Dermis blood vessel endothelial cell (primary cell): Measurements from ENCODE around the gene ZBTB7C. TPM values are rescaled to one million over a fixed set of nuclear protein-coding genes. Genes with fewer than 3 reads are reported as not detected.
A peak's percentile ranks its signal among the peaks of the same experiment; 100 is the strongest.

Source experiments
- DNase-seq: peaks from one replicate; pipeline ENCODE4 v3.0.0; 2010
- total RNA-seq: library from RNA; depleted of rRNA; stranded (reverse); fragments of >200 nt; gene quantifications from 2 replicates; pipeline ENCODE4 v1.2.3, GENCODE V29; 2014

ZBTB7C gene
- total RNA-seq, 1 donor from 2014 or later: not detected

DNA sequence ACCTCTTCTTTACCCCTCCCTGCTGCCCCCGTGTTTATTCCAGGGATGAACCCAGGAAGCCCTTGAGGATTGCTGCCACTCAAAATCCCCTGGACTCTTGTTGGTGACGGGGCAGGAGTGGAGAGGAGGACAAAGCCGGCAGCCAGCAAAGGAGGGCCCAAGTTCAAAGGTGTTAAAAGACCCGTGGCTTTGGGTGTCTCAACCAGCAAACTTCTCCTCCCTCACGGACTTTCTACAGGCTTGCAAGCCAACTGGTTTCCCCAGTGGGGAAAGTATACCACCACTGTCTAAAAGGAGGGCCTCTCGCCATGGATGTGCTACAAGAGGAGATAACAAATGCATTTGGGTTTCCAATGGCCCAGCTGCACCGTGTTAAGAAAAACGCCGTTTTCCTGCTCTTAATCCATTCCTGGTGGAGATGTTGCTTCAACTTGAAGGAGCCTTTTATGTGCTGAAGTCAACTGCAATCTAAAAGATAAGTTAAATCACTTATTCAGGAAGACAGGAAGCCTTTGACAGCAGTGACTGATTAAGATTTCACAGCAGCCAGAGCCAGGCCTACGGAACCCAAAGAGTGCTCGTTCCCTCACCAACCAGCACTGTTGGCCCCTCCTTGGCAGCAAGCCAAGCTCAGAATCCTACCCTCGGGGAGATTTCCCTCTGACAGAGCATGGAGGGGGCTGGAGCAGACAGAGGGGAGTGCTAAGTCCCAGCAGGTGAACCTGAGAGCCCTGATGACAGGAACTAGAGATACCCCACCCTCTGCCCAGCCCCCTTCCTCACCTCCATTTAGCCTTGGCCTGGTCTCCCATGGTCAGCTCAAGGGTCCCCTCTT lies 57.8 kb downstream of the ZBTB7C start:
- no peak for DNase-seq

DNA sequence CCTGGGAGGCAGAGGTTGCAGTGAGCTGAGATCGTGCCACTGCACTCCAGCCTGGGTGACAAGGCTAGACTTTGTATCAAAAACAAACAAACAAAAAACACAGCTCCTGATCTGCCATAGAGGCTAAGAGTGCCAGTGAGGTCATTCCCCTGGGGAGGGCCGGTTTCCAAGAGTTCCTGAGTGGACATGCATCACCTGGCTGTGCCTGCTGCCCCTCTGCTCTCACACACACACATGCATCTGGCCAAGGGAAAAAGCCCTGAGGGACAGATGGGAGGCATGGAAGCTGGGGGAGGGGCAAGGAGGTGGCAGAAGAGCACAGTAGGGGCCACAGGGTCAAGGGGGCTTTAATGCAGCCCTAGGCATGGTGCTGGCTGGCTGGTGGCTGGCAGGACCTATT lies 60.4 kb downstream of the ZBTB7C start:
- DNase-seq: no peak

DNA sequence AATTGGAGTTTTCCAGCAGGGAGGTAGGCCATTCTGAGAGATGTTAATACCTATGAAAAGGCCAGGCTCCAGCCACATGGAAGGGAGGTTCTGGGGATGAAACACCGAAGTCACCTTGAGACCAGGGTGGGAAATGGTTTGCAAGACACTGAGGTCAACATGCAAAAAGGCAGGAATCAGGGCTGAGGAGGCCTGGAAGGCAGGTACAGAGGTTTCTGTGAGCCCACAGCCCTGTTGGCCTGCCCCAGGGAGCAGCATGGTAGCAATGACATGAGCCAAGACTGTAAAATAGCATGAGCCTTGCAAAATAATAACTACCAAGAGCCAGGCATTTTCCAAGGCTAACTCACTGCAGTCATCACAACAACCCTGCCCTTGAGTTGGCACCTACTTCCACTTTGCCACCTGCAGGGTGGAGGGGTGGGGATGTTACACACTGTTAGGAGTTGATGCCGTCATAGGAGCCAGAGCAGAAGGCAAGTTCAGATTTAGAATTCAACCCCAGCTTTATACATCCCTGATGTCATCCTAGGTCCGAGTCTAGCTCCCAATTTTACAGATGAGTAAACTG lies 61.3 kb downstream of the ZBTB7C start:
- DNase-seq: no peak

DNA sequence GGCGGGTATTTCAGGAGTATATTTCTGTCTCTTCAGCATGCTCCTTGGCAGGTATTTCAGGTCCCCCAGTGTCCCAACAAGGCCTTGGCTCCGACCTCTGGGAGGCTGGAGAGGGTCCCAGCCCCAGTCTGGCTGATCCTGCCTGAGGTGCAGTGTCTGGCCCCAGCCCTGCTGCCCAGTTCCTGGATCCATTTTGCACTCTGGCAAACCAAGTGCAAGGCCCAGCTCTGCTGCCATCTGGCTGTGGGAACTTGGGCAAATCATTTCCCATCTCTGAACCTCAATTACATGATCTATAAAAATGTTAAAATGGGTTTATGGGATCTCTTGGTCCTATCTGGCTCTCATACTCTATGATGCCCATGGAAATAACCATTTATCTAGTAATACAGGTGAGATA lies 63.6 kb downstream of the ZBTB7C start:
- peak; percentile 7 for DNase-seq

DNA sequence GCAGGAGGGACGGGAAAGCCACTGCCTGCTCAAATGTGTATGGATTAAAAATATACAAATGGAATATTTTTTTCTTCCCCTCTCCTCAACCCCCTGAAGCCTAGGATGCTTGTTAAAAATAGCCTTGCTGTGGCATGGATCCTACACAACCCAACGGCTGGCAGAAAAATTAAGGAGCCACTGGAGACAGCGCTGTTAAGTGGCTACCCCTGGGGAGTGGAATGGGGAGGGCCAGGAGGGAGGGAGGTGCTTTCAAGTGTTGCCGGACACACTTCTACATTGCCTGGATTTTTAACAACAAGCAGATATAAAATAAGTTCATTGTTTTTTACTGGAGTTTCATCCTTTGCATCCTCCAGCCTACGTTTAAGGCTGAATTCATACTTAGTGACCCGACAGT lies 66.6 kb downstream of the ZBTB7C start:
- DNase-seq: no peak

DNA sequence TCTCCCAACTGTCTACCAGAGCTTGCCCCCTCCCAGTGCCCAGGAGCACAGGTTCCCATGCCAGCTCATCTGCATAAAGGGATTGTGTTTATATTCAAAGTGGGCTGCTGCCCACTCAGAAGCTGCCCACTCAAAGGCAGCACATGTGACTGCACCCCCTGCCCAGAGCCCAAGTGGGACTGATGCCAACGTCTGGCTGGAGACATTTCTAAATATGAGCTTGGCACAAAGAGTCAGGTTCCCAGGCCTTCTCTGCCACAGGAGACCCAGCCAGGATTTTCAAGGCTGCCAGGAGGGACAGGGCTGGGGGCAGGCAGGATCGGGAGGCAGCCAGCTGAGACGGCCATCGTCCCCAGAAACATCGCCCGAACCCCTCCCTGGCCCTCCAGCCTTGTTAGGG lies 67.1 kb downstream of the ZBTB7C start:
- DNase-seq: no peak

DNA sequence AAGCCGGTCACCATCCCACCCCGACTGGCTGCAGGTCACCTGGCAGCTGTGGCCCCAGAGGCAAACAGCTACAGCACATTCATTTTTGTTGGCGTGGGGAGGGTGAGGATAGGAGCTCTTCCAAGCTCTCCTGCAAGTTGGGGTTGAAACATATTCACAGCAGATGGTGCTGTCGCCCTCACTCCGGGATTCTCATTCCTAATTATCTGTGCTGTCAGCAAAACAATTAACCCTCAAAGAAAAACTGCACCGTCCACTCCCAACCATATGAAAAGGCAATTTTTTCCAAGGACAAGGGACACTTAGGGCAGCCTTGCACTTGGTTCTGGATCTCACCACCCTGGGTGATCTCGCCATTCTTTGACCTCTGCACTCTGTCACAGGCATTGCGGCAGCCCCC lies 68.6 kb downstream of the ZBTB7C start:
- DNase-seq: no peak

DNA sequence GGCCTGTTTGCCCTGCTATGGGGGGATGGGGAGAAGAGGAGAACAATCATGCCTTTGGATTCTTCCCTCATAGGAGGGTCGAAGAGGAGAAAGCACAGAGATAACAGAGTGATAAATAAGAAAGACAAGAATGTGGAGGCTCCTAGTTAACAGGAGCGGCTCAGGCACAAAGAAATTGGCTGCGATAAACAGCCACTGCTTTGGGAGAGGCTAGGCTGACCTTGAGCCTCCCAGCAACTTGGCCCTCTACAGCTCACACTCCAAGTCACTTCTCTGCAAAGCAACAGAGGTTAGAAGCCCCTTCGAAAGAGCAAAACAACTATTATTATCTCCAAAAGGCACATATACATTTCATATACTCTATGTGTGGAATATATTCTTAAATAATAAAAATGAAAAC lies 69.5 kb downstream of the ZBTB7C start:
- DNase-seq: no peak

DNA sequence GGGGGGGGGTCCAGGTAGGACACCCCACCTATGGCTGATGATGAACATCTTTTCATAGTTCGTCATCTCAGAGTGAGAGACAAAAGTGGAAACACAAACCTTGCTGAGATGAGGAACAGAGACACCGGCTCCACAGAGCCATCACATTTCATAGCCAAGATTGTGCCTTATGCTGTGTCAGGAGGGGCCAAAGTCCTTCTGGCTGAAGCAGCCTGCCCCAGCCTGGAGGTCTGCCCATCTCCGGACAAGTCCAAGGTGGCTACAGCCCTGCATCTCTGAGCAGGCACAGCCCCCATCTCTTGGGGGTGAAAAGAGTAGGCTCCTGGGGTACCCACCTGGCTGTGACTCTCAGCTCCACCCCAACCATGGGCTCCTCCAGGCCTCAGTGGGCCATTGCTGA lies 70.3 kb downstream of the ZBTB7C start:
- DNase-seq: no peak

DNA sequence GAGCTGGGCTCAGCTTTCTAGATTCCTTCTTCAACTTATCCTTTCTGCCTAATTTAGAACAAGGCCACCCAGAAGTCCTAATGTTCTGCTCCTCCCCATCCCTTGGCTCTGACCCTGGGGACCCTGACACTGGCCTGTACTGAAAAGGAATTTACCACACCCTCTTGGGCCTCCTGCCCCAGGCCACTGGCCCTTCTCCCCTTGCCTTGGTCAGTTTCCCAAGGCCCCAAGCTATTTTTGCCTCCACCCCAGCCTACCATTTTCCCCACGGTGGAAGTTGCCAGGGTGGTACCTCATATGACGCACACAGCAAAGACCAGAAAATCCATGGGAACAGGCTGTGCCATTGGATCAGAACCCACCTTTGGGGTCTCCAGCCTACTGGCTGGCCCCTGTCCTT lies 72.1 kb downstream of the ZBTB7C start:
- no peak for DNase-seq

DNA sequence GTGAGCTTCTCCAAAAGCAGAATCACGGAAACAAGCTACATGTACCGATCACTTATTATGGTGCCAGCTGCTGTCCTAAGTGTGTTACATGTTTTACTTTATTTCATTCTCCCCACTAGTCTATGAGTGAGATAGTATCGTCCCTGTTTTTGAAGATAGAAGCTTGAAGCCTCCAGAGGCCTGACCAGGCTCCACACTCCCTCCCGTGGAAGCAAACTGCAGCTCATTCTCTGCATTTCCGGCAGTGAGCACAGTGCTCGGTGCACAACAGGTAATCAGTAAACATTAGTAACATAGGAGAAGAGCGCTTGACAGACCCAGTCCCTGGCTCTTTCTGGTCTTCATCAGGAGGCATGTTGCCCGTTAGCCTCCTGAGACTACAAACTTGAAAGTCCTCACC lies 72.9 kb downstream of the ZBTB7C start:
- DNase-seq: no peak

DNA sequence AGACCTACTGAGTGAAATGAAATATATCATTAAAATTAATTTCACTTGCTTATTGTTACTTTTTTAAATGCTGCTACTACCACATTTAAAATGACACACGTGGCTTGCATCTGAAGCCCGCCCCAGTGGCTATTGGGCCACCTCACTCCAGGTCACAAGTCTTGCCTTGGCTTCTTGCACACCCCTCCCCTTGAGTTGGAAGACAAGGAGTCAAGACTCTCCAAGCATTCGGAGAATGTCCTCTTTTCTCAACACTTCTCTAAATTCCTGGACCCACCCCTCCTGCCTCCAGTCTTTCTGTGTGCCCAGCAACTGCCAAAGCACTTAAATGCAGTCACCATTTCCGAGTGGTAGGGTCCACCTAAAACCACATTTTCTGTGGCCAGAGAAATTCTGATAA lies 73.4 kb downstream of the ZBTB7C start:
- DNase-seq: no peak

DNA sequence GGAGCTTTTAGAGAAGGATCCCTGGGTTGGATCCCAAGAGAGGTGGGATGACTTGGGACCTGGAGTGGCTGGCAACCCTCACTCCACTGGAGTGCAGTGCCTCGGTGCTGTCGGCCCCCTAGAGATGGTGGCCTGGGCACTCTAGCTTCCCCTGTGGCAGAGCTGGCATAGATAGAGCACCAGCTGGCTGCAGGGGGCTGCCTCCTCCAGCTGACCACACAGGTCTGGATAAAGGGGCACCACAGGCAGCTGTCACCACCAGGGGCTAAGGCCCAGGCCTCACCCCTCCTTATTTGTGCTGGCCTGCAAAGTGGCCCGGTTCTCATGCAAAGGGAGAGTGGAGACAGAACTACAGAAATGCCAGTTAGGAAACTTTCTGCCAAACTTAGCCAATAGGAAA lies 74.3 kb downstream of the ZBTB7C start:
- DNase-seq: no peak

DNA sequence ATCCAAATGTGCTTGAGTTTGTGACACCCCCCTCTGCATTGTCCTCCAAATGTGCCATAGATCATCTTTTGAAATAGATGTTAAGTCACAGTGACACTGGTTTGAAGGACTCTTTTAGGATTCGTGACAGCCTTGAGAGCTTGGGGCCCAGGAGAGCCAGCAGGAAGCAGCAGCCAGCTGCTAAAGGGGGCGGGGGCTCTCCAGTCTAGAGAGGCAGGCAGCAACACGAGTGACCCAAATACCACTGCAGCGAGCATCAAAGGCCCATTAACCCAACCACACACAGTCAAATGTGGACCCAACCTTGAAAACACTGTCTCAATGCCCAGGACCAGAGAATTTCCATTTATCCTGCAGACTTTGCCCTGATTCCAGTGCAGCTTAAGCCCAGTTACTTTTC lies 75.6 kb downstream of the ZBTB7C start:
- DNase-seq: no peak

DNA sequence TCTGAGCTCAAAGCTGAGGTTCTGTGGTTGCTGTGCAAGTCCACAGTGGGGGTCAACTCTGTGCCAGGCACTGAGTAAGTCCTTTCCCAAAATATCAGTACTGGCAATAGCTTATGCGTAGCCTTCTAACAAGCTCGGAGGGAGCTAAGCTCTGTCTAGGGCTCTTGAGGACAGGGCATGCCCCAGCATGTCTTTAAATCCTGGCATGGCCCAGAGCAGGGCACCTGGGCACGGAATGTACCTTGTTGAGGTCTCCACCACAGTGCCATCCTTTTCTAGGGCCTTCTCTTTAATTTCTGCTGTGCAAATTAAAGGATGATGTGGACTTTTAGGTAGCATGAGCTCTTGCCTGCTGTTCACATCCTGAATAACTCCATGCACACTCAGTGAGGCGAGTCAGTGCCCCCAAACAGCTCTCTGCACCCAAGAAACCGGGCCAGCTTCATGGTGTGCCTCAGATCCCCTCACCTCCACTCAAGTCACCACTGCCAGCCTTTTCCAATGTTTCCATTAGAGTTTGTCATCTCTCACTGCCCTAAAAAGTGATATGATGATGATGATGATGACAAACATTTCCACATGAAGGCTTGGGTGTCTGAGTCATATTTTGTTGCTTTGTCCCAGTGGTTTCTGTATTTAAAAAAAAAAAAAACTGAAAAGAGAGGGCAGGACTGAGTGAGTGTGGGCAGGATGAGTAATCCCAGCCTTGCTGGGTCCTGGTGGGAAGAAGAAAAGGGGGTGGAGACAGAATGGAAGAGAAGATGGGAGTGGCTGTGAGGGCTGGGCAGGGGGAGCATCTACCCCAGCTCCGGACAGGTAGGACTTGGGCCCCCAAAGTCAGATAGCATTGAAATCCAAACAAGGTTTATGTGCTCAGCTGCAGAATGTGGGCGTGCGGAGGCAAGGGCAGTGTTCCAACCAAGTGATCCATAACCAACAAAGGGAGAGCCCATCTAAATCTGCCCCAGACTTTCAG lies 78.9 kb downstream of the ZBTB7C start:
- no peak for DNase-seq

DNA sequence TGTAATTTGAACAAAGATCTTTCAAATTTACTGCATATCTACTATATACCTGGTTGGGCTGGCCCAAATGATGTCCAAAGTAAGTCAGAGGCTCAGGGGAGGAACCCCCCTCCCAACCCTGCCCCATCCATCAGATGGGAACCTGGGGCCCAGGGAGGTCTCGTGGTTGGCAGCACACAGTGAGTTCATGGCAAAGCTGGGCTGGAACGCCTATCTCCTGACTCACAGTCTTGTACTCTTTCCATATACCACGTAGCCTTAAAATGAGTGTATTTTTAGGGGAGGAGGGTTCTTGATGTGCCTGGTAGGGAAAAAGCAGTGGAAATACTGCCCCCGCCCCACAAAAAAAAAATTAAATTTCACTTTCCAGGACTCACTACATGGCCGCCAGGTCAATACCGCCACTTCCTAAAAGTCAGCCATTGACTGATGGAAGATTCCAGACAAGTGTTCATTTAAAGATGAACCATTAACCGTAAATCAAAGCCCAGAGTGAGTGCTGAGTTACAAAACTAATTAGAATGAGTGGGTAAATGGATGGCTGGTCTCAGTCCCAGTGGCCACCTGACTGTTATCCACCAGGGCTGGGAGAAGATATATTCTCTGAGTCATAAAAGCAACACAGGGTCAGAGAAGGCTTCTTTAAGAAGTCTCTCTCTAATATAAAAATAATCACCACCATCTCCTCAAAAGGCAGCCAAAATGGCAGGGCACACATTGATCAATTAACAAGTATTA lies 80.5 kb downstream of the ZBTB7C start:
- no peak for DNase-seq

DNA sequence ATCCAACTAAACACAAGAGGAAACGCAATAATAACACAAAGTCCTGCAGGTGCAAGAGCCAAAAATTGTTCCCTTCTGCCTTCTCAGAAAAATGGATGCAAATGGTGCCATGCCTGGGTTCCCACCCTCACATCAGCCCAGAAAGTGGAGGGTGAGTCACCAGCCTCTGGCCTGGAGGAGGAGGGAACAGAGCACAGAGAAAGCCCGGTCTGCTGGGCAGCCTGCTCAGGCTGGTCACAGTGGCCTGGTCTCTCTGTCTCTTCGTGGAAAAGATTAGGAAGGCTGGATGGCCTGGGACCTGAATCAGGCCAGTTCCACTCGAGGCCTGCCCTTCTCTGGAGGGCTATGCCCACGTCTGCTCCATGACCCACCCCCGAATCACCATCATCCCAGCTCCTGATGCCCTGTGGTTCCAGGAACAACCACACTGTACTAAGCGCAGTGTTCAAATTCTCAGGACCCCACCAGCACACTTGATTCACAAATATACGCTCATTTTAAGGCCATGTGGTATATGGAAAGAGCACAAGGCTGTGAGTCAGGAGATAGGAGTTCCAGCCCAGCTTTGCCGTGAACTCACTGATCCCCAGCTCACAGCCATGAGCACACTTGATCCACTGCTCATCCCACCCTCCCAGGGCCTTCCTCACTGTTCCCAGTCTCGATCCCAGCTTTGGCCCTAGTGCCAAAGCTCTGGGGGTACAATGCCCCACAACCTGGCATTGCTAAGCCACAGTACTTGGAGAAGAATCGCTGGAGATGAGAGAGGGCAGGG lies 82.1 kb downstream of the ZBTB7C start:
- DNase-seq: no peak

DNA sequence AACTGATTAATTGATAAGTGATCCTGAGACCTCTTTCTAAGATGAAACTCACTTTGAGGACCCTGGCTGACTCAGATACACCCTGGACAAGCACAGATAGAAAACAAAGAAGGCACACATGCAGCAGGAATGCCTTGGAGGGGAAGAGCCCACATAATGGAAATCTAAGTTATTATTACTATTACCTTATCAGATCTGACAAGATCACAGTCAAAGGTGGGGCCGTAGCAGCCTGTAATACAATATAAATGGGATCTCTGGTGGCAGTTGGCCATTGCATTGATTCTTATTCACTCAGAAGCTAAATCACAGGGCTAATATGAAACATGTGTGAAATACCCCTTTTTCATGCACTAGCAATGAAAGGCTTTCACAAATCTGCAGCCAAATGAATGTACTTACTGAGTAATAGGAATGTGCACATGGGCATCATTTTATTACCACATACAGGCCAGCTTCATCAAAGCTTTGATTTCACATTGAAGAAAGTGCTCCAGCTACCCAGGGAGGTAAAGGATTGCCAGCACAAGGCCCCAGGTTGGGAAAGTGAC lies 84.0 kb downstream of the ZBTB7C start:
- DNase-seq: no peak

DNA sequence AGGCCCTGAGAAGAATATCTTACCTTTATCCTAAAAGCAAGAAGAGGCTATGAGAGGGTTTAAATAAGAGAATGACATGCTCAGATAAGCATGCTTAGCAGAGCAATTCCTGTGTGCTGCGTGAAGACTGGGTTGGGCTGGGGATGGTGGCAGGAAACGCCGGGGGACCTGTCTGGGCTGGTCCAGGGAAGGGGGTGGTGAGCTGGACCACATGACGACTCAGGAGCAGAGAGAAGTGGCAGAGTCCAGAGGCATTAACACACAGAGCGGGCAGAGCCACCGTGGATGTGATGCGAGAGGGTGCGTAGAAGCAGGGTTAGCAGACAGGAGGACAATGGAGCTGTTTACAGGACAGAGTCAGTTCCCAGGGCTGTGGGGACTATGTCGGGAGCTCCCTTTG lies 84.5 kb downstream of the ZBTB7C start:
- DNase-seq: no peak

DNA sequence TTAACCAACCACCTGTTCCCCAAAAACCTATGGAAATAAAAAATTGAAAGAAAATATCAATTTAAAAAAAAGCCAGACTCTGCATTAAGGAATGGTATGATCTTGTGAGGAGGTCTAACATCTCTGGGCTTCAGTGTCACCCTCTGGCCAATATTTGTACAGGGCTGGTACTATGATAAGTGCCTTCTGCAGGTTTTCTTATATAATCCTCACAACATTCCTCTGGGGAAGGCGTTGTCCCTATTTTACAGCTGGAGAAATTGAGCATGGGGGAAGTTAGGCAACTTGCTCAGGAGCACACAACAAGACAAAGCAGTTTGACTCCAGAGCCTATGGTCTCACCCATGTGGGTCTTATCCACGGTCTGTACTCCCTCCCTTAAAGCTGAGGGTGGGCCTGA lies 86.0 kb downstream of the ZBTB7C start:
- DNase-seq: no peak

DNA sequence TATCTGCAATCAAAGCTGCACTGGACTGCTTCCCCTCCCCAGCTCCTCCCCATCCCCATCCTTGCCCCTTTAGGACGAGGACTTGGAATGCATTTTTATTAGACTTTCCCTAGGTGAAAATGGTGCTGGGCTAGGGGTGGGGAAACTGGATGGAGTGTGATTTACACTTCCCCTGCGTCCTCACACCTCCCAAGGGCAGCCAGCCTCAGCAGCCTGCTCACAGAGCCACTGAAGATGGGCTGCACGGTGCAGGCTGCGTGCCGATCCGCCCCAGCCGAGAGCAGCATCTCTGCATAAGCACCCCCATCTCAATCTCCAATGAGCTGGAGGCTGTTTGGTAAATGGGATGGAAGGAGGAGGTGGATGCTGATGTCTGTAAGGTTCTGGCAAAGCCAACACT lies 87.6 kb downstream of the ZBTB7C start:
- no peak for DNase-seq

DNA sequence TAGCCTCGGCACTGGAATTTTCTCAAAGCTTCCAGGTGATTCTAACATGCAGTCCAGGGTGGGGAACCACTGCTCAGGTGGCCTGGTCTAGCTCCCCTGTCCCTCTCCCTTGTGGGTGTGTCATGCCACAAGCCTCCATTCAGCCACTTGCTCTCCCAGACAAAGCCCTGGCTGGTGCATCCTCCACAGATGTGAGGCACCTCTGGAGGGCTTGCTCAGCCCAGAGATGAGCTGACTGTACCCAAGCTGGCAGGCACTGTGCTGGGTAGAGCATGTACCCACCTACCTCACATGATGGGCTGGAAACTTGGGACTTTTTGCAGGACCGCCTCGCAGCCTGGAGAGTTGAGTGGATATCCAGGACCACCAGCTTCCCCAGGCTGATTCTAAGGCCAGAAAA lies 88.1 kb downstream of the ZBTB7C start:
- DNase-seq: no peak
